ENCODE results near the gene SH2B2.
A peak's percentile ranks its signal among the peaks of the same experiment; 100 is the strongest.

Gene SH2B2

DNA sequence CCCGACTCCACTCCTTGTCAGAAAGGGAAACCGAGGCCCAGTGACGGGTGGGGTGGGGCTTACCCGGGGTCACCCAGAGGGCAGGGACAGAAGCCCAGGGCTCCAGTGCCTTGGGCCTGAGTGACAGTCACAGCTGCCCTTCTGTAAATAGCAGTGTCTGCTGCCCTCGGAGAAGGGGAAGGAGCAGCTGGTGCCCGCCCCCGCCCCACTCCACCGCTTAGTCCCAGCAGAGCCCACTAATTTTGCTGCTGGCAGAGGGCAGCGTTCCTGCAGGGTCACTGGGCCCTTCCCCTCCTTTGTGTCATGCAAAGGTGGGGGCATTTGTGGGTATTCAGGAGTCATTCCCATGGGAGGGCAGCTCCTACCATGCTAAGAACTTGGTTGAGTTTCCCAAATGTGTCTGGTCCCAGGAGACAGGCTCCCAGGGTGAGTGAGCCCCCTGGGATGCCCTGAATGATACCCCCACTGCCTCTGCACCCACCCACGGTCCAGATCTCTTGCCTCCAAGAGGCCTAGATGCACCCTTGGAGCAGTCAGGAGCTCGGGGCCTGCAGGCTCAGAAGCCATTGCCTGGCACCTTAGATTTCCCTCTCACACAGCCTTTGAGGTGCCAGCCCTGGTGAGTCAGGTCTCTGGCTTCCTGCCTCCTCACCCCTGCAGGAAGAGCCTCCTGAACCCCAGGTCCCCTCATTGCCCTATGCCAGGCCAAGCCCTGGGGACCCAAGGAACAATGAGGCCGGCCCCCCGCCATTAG, 17.2 kb downstream of the SH2B2 start:
- Histone ChIP-seq H3K36me3 (ENCODE audit: control insufficient read depth, low read depth, low read length) (no peaks in the 10 kb centered on the region), H3K9ac (ENCODE audit: low read length) (no peak overlapping the region), H3K27me3 (ENCODE audit: control insufficient read depth, insufficient read depth, low read length) (peaks cover 8% of the 10 kb centered on the region), H3K4me3 (ENCODE audit: low read length) (no peak overlapping the region), H3K4me1 (ENCODE audit: control insufficient read depth, low read depth, low read length) (peaks cover 12% of the 10 kb centered on the region), H3K9me3 (ENCODE audit: control insufficient read depth, low read depth, low read length) (no peaks in the 10 kb centered on the region), H3K27ac (ENCODE audit: low read length) (no peak overlapping the region)

GRCh38 chr7:102304668-102305067, 18.0 kb downstream of the SH2B2 start:
- Histone ChIP-seq H3K4me3 (ENCODE audit: low read length) (no peak overlapping the region), H3K9me3 (ENCODE audit: control insufficient read depth, low read depth, low read length) (no peaks in the 10 kb centered on the region), H3K9ac (ENCODE audit: low read length) (no peak overlapping the region), H3K36me3 (ENCODE audit: control insufficient read depth, low read depth, low read length) (no peaks in the 10 kb centered on the region), H3K27ac (ENCODE audit: low read length) (no peak overlapping the region), H3K27me3 (ENCODE audit: control insufficient read depth, insufficient read depth, low read length) (peaks cover 8% of the 10 kb centered on the region), H3K4me1 (ENCODE audit: control insufficient read depth, low read depth, low read length) (peaks cover 12% of the 10 kb centered on the region)

- H3K4me3 ChIP-seq (ENCODE audit: low read length): no peak overlapping the region
- H3K27me3 ChIP-seq (ENCODE audit: control insufficient read depth, insufficient read depth, low read length): no peaks in the 10 kb centered on the region
- H3K9ac ChIP-seq (ENCODE audit: low read length): no peak overlapping the region
- H3K4me1 ChIP-seq (ENCODE audit: control insufficient read depth, low read depth, low read length): peaks cover 12% of the 10 kb centered on the region
- no peaks in the 10 kb centered on the region for H3K9me3 ChIP-seq (ENCODE audit: control insufficient read depth, low read depth, low read length)
- no peaks in the 10 kb centered on the region for H3K36me3 ChIP-seq (ENCODE audit: control insufficient read depth, low read depth, low read length)
- H3K27ac ChIP-seq (ENCODE audit: low read length): no peak overlapping the region
Measured at GRCh38 chr7:102305414-102306268, 19.0 kb downstream of the SH2B2 start.

GRCh38 chr7:102306916-102307677, 20.4 kb downstream of the SH2B2 start:
- Histone ChIP-seq H3K27me3 (ENCODE audit: control insufficient read depth, insufficient read depth, low read length) (no peaks in the 10 kb centered on the region), H3K9me3 (ENCODE audit: control insufficient read depth, low read depth, low read length) (no peaks in the 10 kb centered on the region), H3K4me1 (ENCODE audit: control insufficient read depth, low read depth, low read length) (peaks cover 12% of the 10 kb centered on the region), H3K27ac (ENCODE audit: low read length) (peak overlapping the region; percentile 34), H3K9ac (ENCODE audit: low read length) (no peak overlapping the region), H3K4me3 (ENCODE audit: low read length) (no peak overlapping the region), H3K36me3 (ENCODE audit: control insufficient read depth, low read depth, low read length) (no peaks in the 10 kb centered on the region)

DNA sequence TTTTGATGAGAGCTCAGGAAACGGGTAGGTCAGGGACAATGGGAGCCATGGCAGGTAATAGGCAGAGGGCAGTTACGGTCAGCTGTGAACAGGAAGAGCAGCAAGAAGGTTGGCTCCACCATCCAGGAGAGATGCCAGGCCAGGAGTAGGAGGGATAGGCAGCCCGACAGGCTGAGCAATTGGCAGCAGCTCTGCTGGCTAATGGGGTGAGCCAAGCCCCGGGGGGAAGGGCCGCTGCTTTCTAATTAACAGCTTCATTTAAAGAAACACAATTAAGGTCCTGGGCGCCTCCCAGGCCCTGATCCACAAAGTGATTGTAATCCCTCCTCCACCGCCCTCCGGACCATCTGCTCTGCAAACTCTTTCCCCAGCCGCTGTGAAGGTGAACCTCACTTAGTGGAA, 23.7 kb downstream of the SH2B2 start:
- H3K9ac ChIP-seq (ENCODE audit: low read length): no peak overlapping the region
- H3K36me3 ChIP-seq (ENCODE audit: control insufficient read depth, low read depth, low read length): no peaks in the 10 kb centered on the region
- H3K27ac ChIP-seq (ENCODE audit: low read length): no peak overlapping the region
- no peaks in the 10 kb centered on the region for H3K27me3 ChIP-seq (ENCODE audit: control insufficient read depth, insufficient read depth, low read length)
- no peaks in the 10 kb centered on the region for H3K9me3 ChIP-seq (ENCODE audit: control insufficient read depth, low read depth, low read length)
- peaks cover 12% of the 10 kb centered on the region for H3K4me1 ChIP-seq (ENCODE audit: control insufficient read depth, low read depth, low read length)
- H3K4me3 ChIP-seq (ENCODE audit: low read length): no peak overlapping the region

DNA sequence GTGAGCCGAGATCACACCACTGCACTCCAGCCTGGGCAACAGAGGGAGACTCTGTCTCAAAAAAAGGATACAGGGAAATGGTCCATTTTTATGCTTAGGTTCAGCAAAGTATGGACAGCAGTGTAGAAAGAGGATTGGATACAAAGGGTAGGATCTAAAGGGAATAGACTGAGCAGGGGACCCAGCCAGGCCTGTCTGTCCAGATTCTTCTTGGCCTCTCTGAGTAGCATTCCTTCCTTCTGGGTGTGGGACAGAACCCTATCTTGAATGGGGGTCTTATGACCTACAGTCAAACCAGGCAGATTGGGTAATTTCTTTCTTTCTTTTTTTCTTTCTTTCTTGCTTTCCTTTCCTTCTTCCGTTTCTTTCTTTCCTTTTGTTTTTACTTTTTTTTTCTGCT, 25.6 kb downstream of the SH2B2 start:
- Histone ChIP-seq H3K4me1 (ENCODE audit: control insufficient read depth, low read depth, low read length) (peaks cover 6% of the 10 kb centered on the region), H3K27me3 (ENCODE audit: control insufficient read depth, insufficient read depth, low read length) (no peaks in the 10 kb centered on the region), H3K36me3 (ENCODE audit: control insufficient read depth, low read depth, low read length) (no peaks in the 10 kb centered on the region), H3K9ac (ENCODE audit: low read length) (no peak overlapping the region), H3K4me3 (ENCODE audit: low read length) (no peak overlapping the region), H3K27ac (ENCODE audit: low read length) (no peak overlapping the region), H3K9me3 (ENCODE audit: control insufficient read depth, low read depth, low read length) (no peaks in the 10 kb centered on the region)

- no peaks in the 10 kb centered on the region for H3K9me3 ChIP-seq (ENCODE audit: control insufficient read depth, low read depth, low read length)
- no peaks in the 10 kb centered on the region for H3K36me3 ChIP-seq (ENCODE audit: control insufficient read depth, low read depth, low read length)
- H3K4me3 ChIP-seq (ENCODE audit: low read length): no peak overlapping the region
- no peak overlapping the region for H3K9ac ChIP-seq (ENCODE audit: low read length)
- H3K27ac ChIP-seq (ENCODE audit: low read length): no peak overlapping the region
- H3K4me1 ChIP-seq (ENCODE audit: control insufficient read depth, low read depth, low read length): peaks cover 3% of the 10 kb centered on the region
- H3K27me3 ChIP-seq (ENCODE audit: control insufficient read depth, insufficient read depth, low read length): no peaks in the 10 kb centered on the region
Measured at GRCh38 chr7:102313997-102314780, 27.5 kb downstream of the SH2B2 start.

GRCh38 chr7:102317231-102318059, 30.8 kb downstream of the SH2B2 start:
- Histone ChIP-seq H3K4me3 (ENCODE audit: low read length) (no peak overlapping the region), H3K9me3 (ENCODE audit: control insufficient read depth, low read depth, low read length) (no peaks in the 10 kb centered on the region), H3K36me3 (ENCODE audit: control insufficient read depth, low read depth, low read length) (no peaks in the 10 kb centered on the region), H3K4me1 (ENCODE audit: control insufficient read depth, low read depth, low read length) (peaks cover 3% of the 10 kb centered on the region), H3K9ac (ENCODE audit: low read length) (no peak overlapping the region), H3K27me3 (ENCODE audit: control insufficient read depth, insufficient read depth, low read length) (no peaks in the 10 kb centered on the region), H3K27ac (ENCODE audit: low read length) (no peak overlapping the region)

DNA sequence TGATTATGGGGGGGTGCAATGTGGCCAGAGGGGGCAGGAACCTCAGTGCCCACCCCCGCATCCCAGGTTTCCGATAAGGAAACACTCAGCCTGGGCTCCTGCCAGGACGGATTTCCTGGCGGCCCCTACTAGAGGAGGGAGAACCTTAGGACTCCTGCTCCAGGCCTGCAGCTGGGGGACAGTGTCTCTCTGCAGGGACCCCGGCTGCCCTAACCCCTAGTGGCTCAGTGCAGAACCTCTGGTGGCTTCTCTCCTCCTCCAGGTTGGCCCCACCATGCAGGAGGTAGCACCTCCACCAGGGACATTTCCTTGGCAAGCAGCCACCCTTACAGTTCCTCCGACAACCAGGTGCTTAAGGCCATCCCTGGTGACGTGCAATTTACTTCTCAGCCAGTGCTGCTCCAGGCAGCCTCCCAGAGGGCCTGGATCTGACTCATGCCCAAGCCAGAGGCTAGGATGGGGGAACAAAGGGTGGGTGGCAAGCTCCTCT, 31.9 kb downstream of the SH2B2 start:
- Histone ChIP-seq H3K4me1 (ENCODE audit: control insufficient read depth, low read depth, low read length) (peaks cover 3% of the 10 kb centered on the region), H3K4me3 (ENCODE audit: low read length) (no peak overlapping the region), H3K36me3 (ENCODE audit: control insufficient read depth, low read depth, low read length) (no peaks in the 10 kb centered on the region), H3K27me3 (ENCODE audit: control insufficient read depth, insufficient read depth, low read length) (no peaks in the 10 kb centered on the region), H3K27ac (ENCODE audit: low read length) (no peak overlapping the region), H3K9ac (ENCODE audit: low read length) (no peak overlapping the region), H3K9me3 (ENCODE audit: control insufficient read depth, low read depth, low read length) (no peaks in the 10 kb centered on the region)

DNA sequence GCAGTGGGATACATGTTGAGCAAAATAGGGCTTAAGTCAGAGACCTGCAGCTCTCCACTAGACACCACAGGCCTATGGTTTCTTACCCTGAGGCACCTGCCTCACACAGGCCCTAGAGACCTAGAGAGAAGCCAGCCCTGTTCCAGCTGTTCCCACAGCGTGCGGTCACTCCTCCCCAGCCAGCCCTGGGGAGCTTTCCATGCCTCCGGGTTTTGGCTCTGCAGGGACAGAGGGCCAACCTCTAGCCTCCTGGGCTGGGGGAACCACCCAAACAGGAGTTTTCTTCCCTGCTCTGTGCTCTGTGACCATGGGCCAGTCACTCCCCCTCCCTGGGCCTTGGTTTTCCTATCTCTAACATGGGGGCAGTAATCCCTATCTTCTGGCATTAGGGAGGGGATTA, 33.0 kb downstream of the SH2B2 start:
- Histone ChIP-seq H3K27me3 (ENCODE audit: control insufficient read depth, insufficient read depth, low read length) (no peaks in the 10 kb centered on the region), H3K9me3 (ENCODE audit: control insufficient read depth, low read depth, low read length) (no peaks in the 10 kb centered on the region), H3K27ac (ENCODE audit: low read length) (no peak overlapping the region), H3K4me3 (ENCODE audit: low read length) (no peak overlapping the region), H3K36me3 (ENCODE audit: control insufficient read depth, low read depth, low read length) (no peaks in the 10 kb centered on the region), H3K4me1 (ENCODE audit: control insufficient read depth, low read depth, low read length) (peaks cover 3% of the 10 kb centered on the region), H3K9ac (ENCODE audit: low read length) (no peak overlapping the region)

All from iPS-18a (cell line).